UCSD-AML1 (cell line): ENCODE data around the gene TMEM252.

ENCODE experiments used
- DNase-seq: peaks from one replicate; lab custom pipeline; 2025; ENCODE audit not compliant: unreplicated experiment; lab: John Stamatoyannopoulos, UW

TMEM252 gene

DNA sequence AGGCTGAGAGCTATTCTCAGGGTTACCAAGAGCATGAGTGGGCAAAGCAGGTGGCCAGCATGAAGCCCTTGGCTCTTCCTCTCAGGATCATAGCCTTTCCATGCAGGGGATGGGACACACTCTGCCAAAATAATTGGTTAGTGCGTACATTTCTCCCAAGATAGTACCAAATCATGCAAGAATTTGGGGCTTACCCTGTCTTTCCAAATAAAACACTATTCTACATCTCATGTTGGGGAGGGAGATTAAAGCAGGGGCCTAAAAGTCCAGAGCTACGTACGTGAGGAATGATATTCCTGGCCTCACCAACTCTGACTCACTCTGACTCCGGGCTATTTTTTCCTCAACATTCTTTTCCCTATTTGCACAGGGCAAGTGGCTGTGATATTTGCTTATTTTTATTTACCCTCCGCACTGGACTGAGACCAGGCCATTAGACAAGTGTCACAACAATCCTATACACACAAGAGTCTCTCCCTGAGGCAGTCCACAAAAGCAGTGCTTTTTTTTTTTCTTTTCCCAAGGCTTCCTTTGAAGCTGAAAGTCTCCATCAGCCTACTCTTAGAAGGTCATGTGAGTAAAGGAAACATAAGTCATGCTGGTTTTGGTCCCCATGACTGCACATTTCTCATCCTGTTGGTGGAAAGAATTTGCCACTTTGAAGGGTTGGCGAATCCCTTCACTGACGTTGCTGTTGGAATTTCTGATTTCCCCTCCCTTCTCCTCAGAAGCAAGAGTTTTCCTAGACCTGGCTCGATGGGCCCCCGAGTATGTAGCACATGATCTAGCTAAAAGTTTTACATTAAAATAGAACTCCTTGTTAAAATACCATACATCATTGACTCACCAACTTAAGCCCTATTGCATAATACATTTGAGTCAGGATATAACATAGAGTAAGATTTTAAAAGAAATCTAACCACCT is 40.0 kb downstream of the TMEM252 start:
- DNase-seq, result no peak

DNA sequence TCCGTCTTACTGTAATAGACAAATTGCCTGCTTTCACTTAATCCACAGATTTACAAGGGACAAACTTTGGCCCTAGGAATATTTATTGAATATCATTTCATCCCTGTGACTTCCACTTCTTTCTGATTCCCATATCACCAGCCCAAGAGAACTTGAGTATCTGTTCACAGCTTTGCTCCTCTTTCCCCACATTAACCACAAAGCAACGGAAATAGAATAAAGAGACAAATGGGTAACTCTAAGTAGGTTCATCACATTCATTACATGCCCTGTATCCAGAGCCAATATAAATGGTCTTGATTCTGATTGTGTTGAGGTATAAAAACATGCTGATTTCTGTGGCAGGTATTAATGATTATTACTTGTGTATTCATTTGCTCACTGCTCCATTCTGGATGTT is 41.9 kb downstream of the TMEM252 start:
- DNase-seq, result no peak

DNA sequence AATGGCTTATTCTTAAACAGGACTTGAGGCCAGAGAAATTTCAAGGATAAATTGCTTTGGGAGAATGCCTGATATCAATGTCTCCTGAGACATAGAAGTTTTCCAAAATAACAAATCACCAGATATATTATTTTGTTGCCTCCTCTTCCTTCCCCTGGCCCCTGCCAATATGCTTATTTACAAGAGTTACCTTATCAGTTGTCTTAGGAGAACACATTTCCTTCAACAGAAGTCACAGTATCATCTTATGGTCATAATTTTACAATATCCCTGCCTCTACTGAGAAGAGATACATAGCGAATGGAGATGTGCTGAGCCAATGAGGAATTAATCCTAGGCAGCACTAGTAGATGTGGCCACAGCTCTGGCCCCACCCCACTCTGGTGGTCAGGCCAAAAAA is 43.1 kb downstream of the TMEM252 start:
- DNase-seq, result no peak

DNA sequence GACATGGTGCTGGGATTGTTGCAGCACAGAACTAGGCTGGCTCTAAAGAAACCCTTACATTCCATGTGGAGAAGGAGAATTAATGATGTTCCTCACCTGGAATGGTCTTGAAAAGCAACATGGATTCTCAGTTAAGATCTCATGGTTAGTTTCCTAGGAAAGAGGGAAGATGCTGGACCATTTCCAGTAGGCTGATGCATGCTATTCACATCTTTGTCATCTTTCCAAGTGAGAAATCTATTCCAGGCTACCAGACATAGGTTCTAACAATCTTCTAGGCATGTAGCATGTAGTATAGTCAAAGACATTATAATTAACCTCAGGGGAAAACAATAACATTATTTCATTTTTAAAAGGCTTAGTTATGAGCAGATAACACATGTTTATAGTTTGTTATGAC is 44.3 kb downstream of the TMEM252 start:
- DNase-seq, result no peak

DNA sequence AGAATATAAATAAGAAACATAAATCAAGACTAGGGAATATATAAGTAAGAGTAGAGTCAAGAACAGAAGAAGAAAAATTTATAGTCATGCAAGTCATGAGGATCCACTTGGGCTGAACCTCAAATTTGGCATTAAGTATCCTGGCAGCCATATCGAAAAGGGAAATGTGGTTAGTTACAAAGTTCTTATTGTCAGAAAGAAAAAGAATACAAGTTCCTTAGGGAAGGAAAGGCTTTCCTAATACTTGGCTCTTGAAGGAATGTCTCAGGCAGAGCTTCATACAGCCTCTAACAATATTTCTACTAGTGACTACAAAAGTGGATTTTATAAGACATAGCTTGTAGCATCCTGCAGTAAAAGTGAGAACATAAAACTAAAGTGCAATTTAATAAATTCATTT is 45.4 kb downstream of the TMEM252 start:
- no peak for DNase-seq

DNA sequence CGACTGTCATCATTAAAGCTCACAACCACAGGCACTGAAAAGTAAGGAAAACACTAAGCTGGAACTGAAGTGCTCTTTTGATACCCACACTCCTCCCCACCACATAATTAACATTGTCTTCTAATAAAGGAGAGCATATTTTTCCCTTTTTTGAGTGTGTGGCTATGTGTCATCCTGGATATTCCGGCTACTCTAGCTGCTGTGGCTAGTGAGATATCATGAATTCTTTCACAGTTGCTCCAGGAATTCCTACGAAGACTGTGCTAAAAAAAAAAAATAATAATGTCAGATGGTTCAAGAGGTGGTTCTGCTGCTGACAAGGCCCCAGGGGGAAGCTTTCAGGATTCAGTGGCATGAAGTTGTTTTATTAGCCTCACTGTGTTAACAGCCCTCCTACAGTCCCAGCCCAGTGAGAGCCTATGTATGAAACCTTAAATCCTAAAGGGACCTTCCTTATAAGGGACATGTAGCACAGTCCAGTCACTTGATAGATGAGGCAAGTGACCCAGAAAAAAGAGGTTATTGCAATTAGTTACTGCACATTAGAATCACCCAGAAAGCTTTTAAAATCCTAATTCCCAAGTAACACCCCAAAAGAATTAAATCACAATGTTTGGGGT is 46.6 kb downstream of the TMEM252 start:
- DNase-seq, result no peak

DNA sequence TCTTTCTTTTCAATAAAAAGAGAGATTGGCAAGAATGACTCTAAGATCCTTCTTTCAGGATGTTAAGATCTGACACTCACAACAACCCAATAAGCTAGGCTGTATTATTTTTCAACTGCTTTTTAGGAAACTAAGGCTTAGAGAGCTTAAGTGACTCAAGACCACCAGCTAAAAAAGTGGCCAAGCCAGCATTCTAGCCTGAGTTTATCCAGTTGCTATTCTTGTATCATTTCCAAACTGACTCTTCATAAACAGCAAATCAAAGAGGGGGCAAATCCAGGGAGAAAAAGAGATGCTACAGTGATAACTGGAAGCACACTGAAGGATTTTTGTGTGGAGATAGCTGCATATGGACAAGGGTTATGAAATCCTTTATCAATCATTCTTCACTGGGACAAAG is 47.1 kb downstream of the TMEM252 start:
- DNase-seq, result no peak

DNA sequence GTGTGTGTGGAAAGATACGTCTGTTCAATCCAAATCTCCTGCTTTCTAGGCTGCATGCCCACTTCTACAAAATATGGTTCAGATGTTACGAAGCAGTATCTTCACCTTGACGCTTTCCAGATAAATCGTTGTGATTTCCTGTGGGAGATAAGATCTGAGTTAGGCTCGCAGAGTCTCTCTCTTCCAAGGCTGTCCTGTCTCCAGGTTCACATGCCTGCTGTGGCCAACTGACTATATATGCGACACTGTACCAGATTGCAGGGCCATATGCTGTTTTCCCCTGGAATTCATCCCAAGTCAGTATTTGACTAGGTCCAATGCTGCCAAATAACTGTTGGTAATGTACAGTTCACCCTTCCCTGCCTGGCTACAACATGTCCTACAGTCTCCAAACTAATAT is 47.9 kb downstream of the TMEM252 start:
- no peak for DNase-seq

DNA sequence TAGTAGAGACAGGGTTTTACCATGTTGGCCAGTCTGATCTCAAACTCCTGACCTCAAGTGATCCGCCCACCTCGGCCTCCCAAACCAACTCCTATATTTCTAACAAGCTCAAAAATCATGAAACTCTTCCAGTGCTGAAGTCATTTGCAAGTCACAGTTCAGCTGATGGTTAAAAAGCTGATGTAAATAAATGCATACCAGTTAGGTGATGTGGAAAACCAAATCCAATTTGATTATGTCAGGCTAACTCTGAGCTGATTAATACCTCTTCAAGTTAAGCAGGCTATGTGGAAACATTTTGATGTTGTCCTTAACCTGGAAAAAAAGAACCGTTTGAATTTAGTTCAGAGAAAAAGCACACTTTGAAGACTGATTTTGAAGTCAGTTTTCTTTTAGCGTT is 51.0 kb downstream of the TMEM252 start:
- no peak for DNase-seq

DNA sequence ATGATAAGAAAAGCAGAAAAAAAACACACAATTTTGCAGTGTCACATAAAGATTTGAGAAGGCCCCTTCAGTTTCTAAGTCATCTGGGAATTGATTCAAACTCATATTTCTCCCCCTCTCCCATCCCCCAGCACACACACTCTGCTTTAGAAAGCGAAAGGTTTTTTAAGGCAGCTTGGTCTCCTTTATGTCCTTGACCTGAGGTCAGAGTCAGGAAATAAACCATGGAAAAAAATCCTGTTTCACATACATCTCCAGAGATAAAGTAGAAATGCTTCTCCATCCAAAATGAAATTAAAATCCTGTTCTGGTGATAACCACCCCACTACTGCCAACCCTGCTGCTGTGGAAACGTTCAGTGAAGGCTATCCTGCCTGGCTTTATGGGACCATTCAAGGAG is 52.6 kb downstream of the TMEM252 start:
- DNase-seq, result no peak
